Right renal cortex interstitium (tissue), 3 donors: ENCODE results near the gene CCIN. TPM values are rescaled to one million over a fixed set of nuclear protein-coding genes. Genes with fewer than 3 reads are reported as not detected.

Source experiments
- polyA plus RNA-seq, 3 donors: library from polyadenylated mRNA; unstranded; fragments of 120-200 nt; gene quantifications; one replicate each; pipeline ENCODE4 v1.2.1, GENCODE V29; 2013; ENCODE audit not compliant: insufficient read length in 3 of 3

Gene CCIN
- polyA plus RNA-seq, 3 donors = 0.39 to 0.46 (median 0.40) TPM

Other genes with a start within 250 kb of the CCIN start
- not detected for gene OR2S2, start 211.2 kb upstream of the CCIN start, polyA plus RNA-seq
- 10 to 100 TPM; 29.2 to 30.2 (median 29.4) TPM for gene RECK, start 132.5 kb upstream of the CCIN start, polyA plus RNA-seq
- 10 to 100 TPM; 33.9 to 40.8 (median 40.0) TPM for gene GLIPR2, start 32.7 kb upstream of the CCIN start, polyA plus RNA-seq
- gene CLTA, start 21.5 kb downstream of the CCIN start, polyA plus RNA-seq = 100 to 1,000 TPM; 293 to 321 (median 302) TPM
- gene GNE, start 89.1 kb downstream of the CCIN start, polyA plus RNA-seq = 10 to 100 TPM; 18.5 to 20.3 (median 19.7) TPM
- gene RNF38, start 230.9 kb downstream of the CCIN start, polyA plus RNA-seq = 10 to 100 TPM; 48.3 to 53.0 (median 53.0) TPM